RWPE1 (cell line): ENCODE data around the gene TMED4.
A peak's percentile ranks its signal among the peaks of the same experiment; 100 is the strongest.
"Not testable (repeated sequence)": the region's sequence is repeated elsewhere in the genome, so short reads cannot be mapped to it uniquely, and the experiment has no call there.

ENCODE experiments used
- CTCF ChIA-PET: fragments of 350-600 bp; sonication (Branson Sonifier 250); formaldehyde crosslinking; extraction: SDS; loops from one replicate; lab custom pipeline; 2021; lab: Yijun Ruan, JAX
- POLR2A ChIA-PET: fragments of 400-600 bp; formaldehyde crosslinking; extraction: SDS; loops from one replicate; lab custom pipeline; 2020; ENCODE audit warnings: antibody characterized with exemption; ENCODE audit not compliant: low non-redundant PET; lab: Yijun Ruan, JAX
- DNase-seq: peaks from one replicate; pipeline ENCODE4 v3.0.0; 2012; ENCODE audit warnings: low spot score
- H3K27ac ChIP-seq: fragments of 450-650 bp; 2 replicates; pipeline ENCODE4 v1.5.1; 2017
- TF ChIP-seq, protein P1 (sequence below): fragments of 450-650 bp; conservative IDR thresholded peaks from 2 replicates; pipeline ENCODE4 v1.5.1; 2017; ENCODE audit warnings: low read depth, mild to moderate bottlenecking

TMED4 gene

DNA sequence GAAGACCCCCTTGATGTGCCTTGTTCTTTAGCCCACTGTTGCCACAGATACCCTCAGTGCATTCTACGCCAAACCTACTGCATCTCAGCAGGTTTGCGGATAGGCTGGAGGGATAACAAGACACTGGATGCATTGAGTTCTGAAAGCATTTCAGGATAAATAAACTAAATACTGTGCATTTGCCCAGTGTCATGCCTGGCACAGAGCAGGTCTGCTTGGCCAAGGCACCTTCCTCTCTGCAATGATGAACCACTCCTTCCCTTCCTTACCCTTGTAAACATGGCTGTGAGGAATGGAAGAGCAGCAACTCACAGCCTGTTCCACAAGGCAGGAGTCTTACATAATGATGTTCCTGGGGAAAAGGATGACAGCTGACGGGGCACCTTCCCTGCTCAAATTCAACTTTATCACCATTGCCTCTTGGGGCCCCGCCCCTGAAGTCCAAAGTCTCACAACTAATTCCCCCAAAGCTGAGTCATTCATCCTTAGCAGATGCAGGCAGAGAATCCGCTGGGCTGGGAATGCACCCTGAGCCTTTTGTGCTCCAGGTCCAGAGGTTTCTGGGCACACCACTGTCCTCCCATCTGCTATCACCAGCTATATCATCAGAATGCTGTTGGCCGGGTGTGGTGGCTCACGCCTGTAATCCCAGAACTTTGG, 19.9 kb downstream of the TMED4 start:
- DNase-seq = peak; percentile 63
- ChIA-PET POLR2A (interaction anchor here (0.6 kb wide), 1 partner anchor 18 kb away, joined by 3 read pairs; no protein-coding TSS in a partner anchor), CTCF (no interaction called here)
- peak overlapping the region; percentile 63 for H3K27ac ChIP-seq
- TF ChIP-seq, protein P1, sequence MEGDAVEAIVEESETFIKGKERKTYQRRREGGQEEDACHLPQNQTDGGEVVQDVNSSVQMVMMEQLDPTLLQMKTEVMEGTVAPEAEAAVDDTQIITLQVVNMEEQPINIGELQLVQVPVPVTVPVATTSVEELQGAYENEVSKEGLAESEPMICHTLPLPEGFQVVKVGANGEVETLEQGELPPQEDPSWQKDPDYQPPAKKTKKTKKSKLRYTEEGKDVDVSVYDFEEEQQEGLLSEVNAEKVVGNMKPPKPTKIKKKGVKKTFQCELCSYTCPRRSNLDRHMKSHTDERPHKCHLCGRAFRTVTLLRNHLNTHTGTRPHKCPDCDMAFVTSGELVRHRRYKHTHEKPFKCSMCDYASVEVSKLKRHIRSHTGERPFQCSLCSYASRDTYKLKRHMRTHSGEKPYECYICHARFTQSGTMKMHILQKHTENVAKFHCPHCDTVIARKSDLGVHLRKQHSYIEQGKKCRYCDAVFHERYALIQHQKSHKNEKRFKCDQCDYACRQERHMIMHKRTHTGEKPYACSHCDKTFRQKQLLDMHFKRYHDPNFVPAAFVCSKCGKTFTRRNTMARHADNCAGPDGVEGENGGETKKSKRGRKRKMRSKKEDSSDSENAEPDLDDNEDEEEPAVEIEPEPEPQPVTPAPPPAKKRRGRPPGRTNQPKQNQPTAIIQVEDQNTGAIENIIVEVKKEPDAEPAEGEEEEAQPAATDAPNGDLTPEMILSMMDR = no peak

DNA sequence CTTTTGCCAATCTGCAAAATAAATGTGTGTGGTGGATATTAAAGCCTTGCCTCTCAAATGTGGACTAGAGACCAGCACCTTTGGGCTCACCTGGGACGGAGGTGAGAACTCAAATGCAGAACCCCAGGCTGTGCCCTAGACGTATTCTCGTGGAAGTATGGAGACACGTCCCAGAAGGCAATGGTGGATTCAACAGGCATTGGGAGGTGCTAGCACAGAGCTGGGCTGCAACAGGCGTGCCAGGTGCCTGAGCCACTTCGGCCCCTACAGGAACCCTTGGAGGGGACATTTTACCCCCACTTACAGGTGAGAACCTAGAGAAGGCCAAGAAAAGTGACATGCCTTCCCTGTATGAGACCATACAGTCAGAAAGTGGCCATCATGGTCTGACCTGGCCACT, 20.6 kb downstream of the TMED4 start:
- ChIA-PET CTCF (no interaction called here), POLR2A (interaction anchor here (1.2 kb wide), 1 partner anchor 12 kb away, joined by 4 read pairs; the partner anchor contains the start of gene DDX56)
- TF ChIP-seq, protein P1 = no peak
- no peak for DNase-seq
- peak overlapping the region; percentile 63 for H3K27ac ChIP-seq

DNA sequence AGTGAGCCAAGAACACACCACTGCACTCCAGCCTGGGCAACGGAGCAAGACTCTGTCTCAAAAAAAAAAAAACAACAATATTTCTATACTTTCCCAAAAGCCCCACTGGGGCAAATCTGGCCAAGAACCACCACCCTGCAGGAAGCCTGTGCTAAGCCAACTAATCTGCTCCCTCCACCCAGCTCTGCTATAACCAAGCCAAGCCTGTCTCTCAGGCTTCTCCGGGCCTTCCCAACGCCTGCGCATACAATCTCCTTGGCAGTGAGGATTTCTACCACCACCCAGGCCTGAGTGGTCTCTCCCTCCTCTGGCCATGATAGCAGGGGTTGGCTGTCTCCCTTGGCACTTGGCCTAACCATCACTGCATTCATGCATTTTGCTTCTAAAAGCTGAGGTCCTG, 22.5 kb downstream of the TMED4 start:
- H3K27ac ChIP-seq = no peak overlapping the region
- ChIA-PET POLR2A (interaction anchor here (0.7 kb wide), 1 partner anchor 13 kb away, joined by 5 read pairs; no protein-coding TSS in a partner anchor), CTCF (interaction anchor here (0.6 kb wide), 1 partner anchor 56 kb away, joined by 3 read pairs; no protein-coding TSS in a partner anchor)
- no peak for DNase-seq
- TF ChIP-seq, protein P1 = no peak

DNA sequence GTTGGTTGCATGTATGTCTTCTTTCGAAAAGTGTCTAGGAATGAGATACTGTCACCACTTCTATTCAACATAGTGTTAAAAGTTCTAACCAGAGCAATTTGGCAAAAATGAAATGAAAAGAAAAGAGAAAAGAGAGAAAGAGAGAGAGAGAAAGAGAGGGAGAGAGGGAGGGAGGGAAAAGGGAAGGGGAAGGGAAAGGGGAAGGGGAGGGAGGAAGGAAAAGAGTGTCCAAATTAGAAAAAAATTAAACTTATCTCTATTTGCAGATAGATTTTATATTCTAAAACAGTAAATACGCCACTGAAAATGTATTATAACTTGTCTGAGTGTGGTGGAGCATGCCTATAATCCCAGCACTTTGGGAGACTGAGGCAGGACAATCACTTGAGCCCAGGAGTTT, 24.5 kb downstream of the TMED4 start:
- TF ChIP-seq, protein P1 = no peak
- POLR2A ChIA-PET = no interaction called here
- CTCF ChIA-PET = interaction anchor here (0.6 kb wide), 1 partner anchor 17 kb away, joined by 4 read pairs; no protein-coding TSS in a partner anchor
- DNase-seq = no peak
- H3K27ac ChIP-seq = no peak overlapping the region

DNA sequence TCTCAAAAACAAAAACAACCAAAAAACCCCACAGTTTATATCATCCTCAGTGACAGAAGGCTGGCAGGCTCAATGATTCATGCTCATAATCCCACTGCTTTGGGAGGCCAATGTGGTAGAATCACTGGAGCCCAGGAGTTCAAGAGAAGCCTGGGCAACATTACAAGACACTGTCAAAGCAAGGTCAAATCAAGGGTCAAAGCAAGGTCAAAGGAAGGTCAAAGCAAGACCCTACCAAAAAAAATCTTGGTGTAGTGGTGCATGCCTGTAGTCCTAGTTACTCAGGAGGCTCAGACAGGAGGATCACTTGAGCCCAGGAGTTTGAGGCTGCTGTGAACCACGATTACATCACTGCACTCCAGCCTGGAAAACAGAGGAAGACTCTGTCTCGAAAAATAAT, 26.7 kb downstream of the TMED4 start:
- no peak overlapping the region for H3K27ac ChIP-seq
- ChIA-PET POLR2A (no interaction called here), CTCF (interaction anchor here (0.6 kb wide), 1 partner anchor 11 kb away, joined by 3 read pairs; no protein-coding TSS in a partner anchor)
- DNase-seq = no peak
- TF ChIP-seq, protein P1 = no peak

DNA sequence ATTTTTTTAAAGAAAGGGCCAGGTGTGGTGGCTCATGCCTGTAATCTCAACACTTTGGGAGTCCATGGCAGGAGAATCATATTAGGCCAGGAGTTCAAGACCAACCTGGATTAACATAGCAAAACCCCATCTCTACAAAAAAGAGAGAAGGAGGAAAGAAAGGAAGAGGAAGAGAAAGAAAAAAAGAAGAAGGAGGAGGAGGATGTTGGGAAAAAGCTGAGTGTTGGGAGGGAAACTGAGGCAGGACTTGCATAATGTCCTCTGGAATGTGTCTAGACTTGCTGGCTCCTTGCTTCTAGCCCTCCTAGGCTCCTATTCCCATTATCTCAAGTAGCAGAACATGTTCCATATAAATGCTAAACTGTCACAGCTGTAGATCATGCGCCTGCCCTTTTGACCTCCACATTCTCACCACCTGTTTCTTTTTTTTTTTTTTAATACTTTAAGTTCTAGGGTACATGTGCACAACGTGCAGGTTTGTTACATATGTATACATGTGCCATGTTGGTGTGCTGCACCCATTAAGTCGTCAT, 29.5 kb downstream of the TMED4 start:
- CTCF ChIA-PET = interaction anchor here (1.1 to 1.2 kb wide), 2 partner anchors 12 to 41 kb away, joined by 3 to 8 read pairs; no protein-coding TSS in a partner anchor
- not testable (repeated sequence) for DNase-seq, H3K27ac ChIP-seq
- POLR2A ChIA-PET = interaction anchor here (0.6 kb wide), 1 partner anchor 13 kb away, joined by 3 read pairs; no protein-coding TSS in a partner anchor

DNA sequence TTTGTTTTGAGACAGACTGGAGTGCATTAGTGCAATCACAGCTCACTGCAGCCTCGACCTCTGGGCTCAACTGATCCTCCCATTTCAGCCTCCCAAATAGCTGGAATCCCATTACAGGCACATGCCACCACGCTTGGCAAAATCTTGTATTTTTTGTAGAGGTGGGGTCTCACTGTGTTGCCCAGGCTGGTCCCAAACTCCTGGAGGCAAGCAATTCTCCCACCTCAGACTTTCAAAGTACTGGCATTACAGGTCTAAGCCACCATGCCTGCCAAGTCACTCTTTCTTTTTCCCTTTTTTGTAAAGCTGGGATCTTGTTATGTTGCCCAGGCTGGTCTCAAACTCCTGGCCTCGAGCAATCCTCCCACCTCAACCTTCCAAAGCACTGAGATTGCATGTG, 32.6 kb downstream of the TMED4 start:
- ChIA-PET POLR2A (no interaction called here), CTCF (no interaction called here)
- H3K27ac ChIP-seq = no peak overlapping the region
- TF ChIP-seq, protein P1 = no peak
- DNase-seq = no peak
